ENCODE data around the gene CMTM8. TPM values are rescaled to one million over a fixed set of nuclear protein-coding genes. Genes with fewer than 3 reads are reported as not detected.

Gene CMTM8
- total and polyA plus RNA-seq, 2 of the 8 experiments (the other 6 are each of a cell fraction or from before 2014, with no cell fraction given), result 10.5 to 22.4 TPM

GRCh38 chr3:32307591-32307990 is 69.1 kb downstream of the CMTM8 start:
- Histone ChIP-seq H2AK5ac (ENCODE audit: low read depth, low read length) (no peak overlapping the region), H2BK20ac (ENCODE audit: low read length) (no peak overlapping the region), H3K9ac (replicated peaks in 1 of 4; ENCODE audit: extremely low read depth in 1 of 4, low read depth in 3 of 4, low read length in 3 of 4) (no peak overlapping the region), H3K79me1 (ENCODE audit: low read depth, low read length) (no peaks in the 10 kb centered on the region; the same call in none of the 2 replicates), H3K27me3 (replicated peaks in 1 of 4; ENCODE audit: control insufficient read depth in 3 of 4, extremely low read depth in 1 of 4, insufficient read depth in 3 of 4, low read length in 3 of 4) (no peaks in the 10 kb centered on the region), H3K27ac (ENCODE audit: low read depth, low read length) (no peak overlapping the region), H3K4me2 (ENCODE audit: insufficient read depth in 1 of 2, low read depth in 2 of 2, low read length in 2 of 2) (no peak overlapping the region), H2AFZ (ENCODE audit: low read length) (no peak overlapping the region), H4K91ac (replicated peaks; ENCODE audit: insufficient read length, low read length) (no peak overlapping the region), H2BK15ac (ENCODE audit: low read length) (0 out of 2 replicates have a peak overlapping the region, but pooled peaks have one; percentile 8), H3K79me2 (ENCODE audit: control insufficient read depth in 1 of 2, insufficient read depth in 2 of 2, low read length in 2 of 2) (no peaks in the 10 kb centered on the region), H4K8ac (ENCODE audit: extremely low read depth, insufficient read depth, low read length) (no peak overlapping the region), H2BK5ac (ENCODE audit: low read depth, low read length) (0 out of 2 replicates have a peak overlapping the region, but pooled peaks have one; percentile 19), H3K23ac (ENCODE audit: insufficient read length) (no peak overlapping the region), H4K20me1 (replicated peaks in 1 of 2; ENCODE audit: control insufficient read depth in 1 of 2, insufficient read depth in 2 of 2, low read length in 2 of 2) (no peaks in the 10 kb centered on the region), H2BK12ac (ENCODE audit: low read depth, low read length) (no peak overlapping the region), H3K14ac (ENCODE audit: insufficient read length) (no peak overlapping the region), H3K9me3 (ENCODE audit: insufficient read depth in 2 of 2, low read depth in 1 of 2, low read length in 1 of 2) (no peaks in the 10 kb centered on the region), H3K18ac (ENCODE audit: extremely low read depth, low read length) (no peak overlapping the region), H3K4me1 (replicated peaks in 1 of 4; ENCODE audit: control insufficient read depth in 3 of 4, insufficient read depth in 4 of 4, low read length in 3 of 4) (peaks cover 0 to 22% (median 8%) of the 10 kb centered on the region in 4 experiments; a peak in 6 of 7 replicates), H3K4me3 (ENCODE audit: extremely low read depth in 1 of 4, insufficient read depth in 2 of 4, low read depth in 3 of 4, low read length in 4 of 4) (no peak overlapping the region), H3K4ac (replicated peaks; ENCODE audit: insufficient read length, low read depth, low read length) (no peak overlapping the region), H2BK120ac (replicated peaks; ENCODE audit: low read depth, low read length) (no peak overlapping the region), H3K56ac (replicated peaks; ENCODE audit: insufficient read length, low read depth, low read length) (no peak overlapping the region), H4K5ac (ENCODE audit: insufficient read length, low read depth, low read length) (no peak overlapping the region), H3K23me2 (ENCODE audit: low read depth, low read length) (no peaks in the 10 kb centered on the region), H3K36me3 (ENCODE audit: control insufficient read depth in 2 of 4, insufficient read depth in 4 of 4, low read length in 3 of 4) (no peaks in the 10 kb centered on the region)
- FAIRE-seq (no peak), DNase-seq (ENCODE audit: low read depth in 1 of 2, low spot score in 2 of 2) (no peak)
- ChIA-PET CTCF (ENCODE audit: partially characterized antibody) (interaction anchor here (0.5 to 7.6 kb wide), 7 partner anchors 11 to 476 kb away, joined by 3 to 54 read pairs (median 4); no protein-coding TSS in a partner anchor), POLR2A (ENCODE audit: partially characterized antibody) (no interaction called here)
- TF ChIP-seq CHD2 (IDR thresholded peaks at IDR 0.05; ENCODE audit: low read length) (no peak), POU5F1 (IDR thresholded peaks at IDR 0.05; ENCODE audit: low read depth, low read length) (no peak), CBX8 (IDR thresholded peaks at IDR 0.05; ENCODE audit: borderline replicate concordance, low read depth, low read length) (no peak), BRCA1 (IDR thresholded peaks at IDR 0.05; ENCODE audit: low read depth, low read length) (no peak), CTBP2 (IDR thresholded peaks at IDR 0.05; ENCODE audit: borderline replicate concordance, insufficient read depth, insufficient read length, low read length) (no peak)
- 90% methylated on average over 3 of the region's 3 CpGs; no CpG with 5 or more reads in 1 of the 2 experiments for WGBS, 2 experiments (ENCODE audit: extremely low coverage in 1 of 2, insufficient coverage in 1 of 2, insufficient read length in 1 of 2, insufficient replicate concordance in 2 of 2, low coverage in 1 of 2, low lambda C conversion rate in 2 of 2, missing lambda C conversion rate in 1 of 2)
